GM15510 (cell line): ENCODE measurements around the gene TJP2.

Experiments used
- POLR2A ChIP-seq: IDR thresholded peaks from 3 replicates; pipeline ENCODE4 v1.6.1; 2011; ENCODE audit warnings: borderline replicate concordance; ENCODE audit not compliant: insufficient read length; ENCODE audit errors: extremely low read depth

Gene TJP2

GRCh38 chr9:69178583-69179011 is 4.5 kb downstream of the TJP2 start:
- TF ChIP-seq POLR2A: no peak

- TF ChIP-seq POLR2A: no peak
Observed at GRCh38 chr9:69179037-69179436, 5.0 kb downstream of the TJP2 start.

- no peak for TF ChIP-seq POLR2A
Observed at GRCh38 chr9:69180200-69180599, 6.1 kb downstream of the TJP2 start.

- no peak for TF ChIP-seq POLR2A
Observed at GRCh38 chr9:69180670-69181069, 6.6 kb downstream of the TJP2 start.

GRCh38 chr9:69181908-69182353 is 7.9 kb downstream of the TJP2 start:
- no peak for TF ChIP-seq POLR2A

GRCh38 chr9:69184266-69184665 is 10.2 kb downstream of the TJP2 start:
- TF ChIP-seq POLR2A: no peak

- TF ChIP-seq POLR2A: no peak
Observed at GRCh38 chr9:69186841-69187611, 12.9 kb downstream of the TJP2 start.

- no peak for TF ChIP-seq POLR2A
Observed at GRCh38 chr9:69188975-69189374, 14.9 kb downstream of the TJP2 start.

- TF ChIP-seq POLR2A: no peak
Observed at GRCh38 chr9:69190086-69190862, 16.2 kb downstream of the TJP2 start.

GRCh38 chr9:69190863-69191181 is 16.7 kb downstream of the TJP2 start:
- no peak for TF ChIP-seq POLR2A

- no peak for TF ChIP-seq POLR2A
Observed at GRCh38 chr9:69191231-69191630, 17.2 kb downstream of the TJP2 start.

GRCh38 chr9:69192214-69192613 is 18.1 kb downstream of the TJP2 start:
- no peak for TF ChIP-seq POLR2A

GRCh38 chr9:69193685-69194032 is 19.6 kb downstream of the TJP2 start:
- TF ChIP-seq POLR2A: no peak

GRCh38 chr9:69194702-69195418 is 20.8 kb downstream of the TJP2 start:
- no peak for TF ChIP-seq POLR2A

GRCh38 chr9:69195668-69196067 is 21.6 kb downstream of the TJP2 start:
- no peak for TF ChIP-seq POLR2A
